Stimulated activated CD4-positive, alpha-beta T cell treated with anti-CD3 and anti-CD28 coated beads, Interleukin-12 subunit alpha, Interleukin-12 subunit beta, amount 100 ng/mL, for 24 hours (primary cell): Measurements from ENCODE around the gene AIDA.

Experiments used
- DNase-seq, 2 experiments: peaks; one replicate each; pipeline ENCODE4 v3.0.0-alpha.2; 2020; ENCODE audit warnings: low read depth in 2 of 2

The AIDA gene

GRCh38 chr1:222643938-222644635 lies 68.2 kb downstream of the AIDA start:
- peak; percentile 93 to 96 for DNase-seq

GRCh38 chr1:222643606-222643937 lies 68.7 kb downstream of the AIDA start:
- DNase-seq = no peak

GRCh38 chr1:222642468-222642867 lies 69.8 kb downstream of the AIDA start:
- DNase-seq = no peak

- DNase-seq = no peak
Measured at GRCh38 chr1:222641269-222641948, 70.9 kb downstream of the AIDA start.

- peak in 1 of 2 experiments; percentile 51 for DNase-seq
Measured at GRCh38 chr1:222634180-222635013, 77.9 kb downstream of the AIDA start.

- DNase-seq = no peak
Measured at GRCh38 chr1:222632749-222633148, 79.5 kb downstream of the AIDA start.

GRCh38 chr1:222631611-222632208 lies 80.6 kb downstream of the AIDA start:
- no peak for DNase-seq

GRCh38 chr1:222629921-222630535 lies 82.3 kb downstream of the AIDA start:
- DNase-seq = no peak

GRCh38 chr1:222627232-222627631 lies 85.1 kb downstream of the AIDA start:
- DNase-seq = no peak

- DNase-seq = no peak
Measured at GRCh38 chr1:222624214-222624613, 88.1 kb downstream of the AIDA start.

GRCh38 chr1:222623458-222623857 lies 88.8 kb downstream of the AIDA start:
- no peak for DNase-seq

- no peak for DNase-seq
Measured at GRCh38 chr1:222622765-222623164, 89.5 kb downstream of the AIDA start.

GRCh38 chr1:222620566-222620965 lies 91.7 kb downstream of the AIDA start:
- no peak for DNase-seq

- DNase-seq = peak in 1 of 2 experiments; percentile 9
Measured at GRCh38 chr1:222618880-222619596, 93.3 kb downstream of the AIDA start.
